Ishikawa (cell line): ENCODE data around the gene GNAI1.

Experiments
- CEBPB ChIP-seq: IDR thresholded peaks from 2 replicates; pipeline ENCODE4 v1.6.1; 2012
- EGR1 ChIP-seq: IDR thresholded peaks from 2 replicates; pipeline ENCODE4 v1.6.1; 2012
- EP300 ChIP-seq: IDR thresholded peaks from 2 replicates; pipeline ENCODE4 v1.6.1; 2012; ENCODE audit warnings: borderline replicate concordance
- FOXM1 ChIP-seq: IDR thresholded peaks from 2 replicates; pipeline ENCODE4 v1.6.1; 2012; ENCODE audit warnings: low read depth, borderline replicate concordance
- MAX ChIP-seq: IDR thresholded peaks from 2 replicates; pipeline ENCODE4 v1.6.1; 2012
- RAD21 ChIP-seq: IDR thresholded peaks from 2 replicates; pipeline ENCODE4 v1.6.1; 2012; ENCODE audit warnings: low read depth
- TAF1 ChIP-seq: IDR thresholded peaks from 2 replicates; pipeline ENCODE4 v1.6.1; 2012; ENCODE audit warnings: low read depth, mild to moderate bottlenecking
- TCF12 ChIP-seq: IDR thresholded peaks from 2 replicates; pipeline ENCODE4 v1.6.1; 2012; ENCODE audit warnings: low read depth
- TEAD4 ChIP-seq: IDR thresholded peaks from 2 replicates; pipeline ENCODE4 v1.6.1; 2012
- YY1 ChIP-seq: IDR thresholded peaks from 2 replicates; pipeline ENCODE4 v1.6.1; 2012; ENCODE audit warnings: low read depth
- ZBTB7A ChIP-seq: IDR thresholded peaks from 2 replicates; pipeline ENCODE4 v1.6.1; 2012; ENCODE audit warnings: low read depth
- TF ChIP-seq, protein P1 (sequence below): IDR thresholded peaks from 2 replicates; pipeline ENCODE4 v1.6.1; 2012; ENCODE audit warnings: low read depth, mild to moderate bottlenecking

GRCh38 chr7:80215734-80216133 is 81.1 kb downstream of the GNAI1 start:
- TF ChIP-seq CEBPB (no peak), RAD21 (no peak), TAF1 (no peak), FOXM1 (no peak), ZBTB7A (no peak), EP300 (no peak), MAX (no peak), TCF12 (no peak), YY1 (no peak), TEAD4 (no peak), EGR1 (no peak)
- TF ChIP-seq, protein P1, sequence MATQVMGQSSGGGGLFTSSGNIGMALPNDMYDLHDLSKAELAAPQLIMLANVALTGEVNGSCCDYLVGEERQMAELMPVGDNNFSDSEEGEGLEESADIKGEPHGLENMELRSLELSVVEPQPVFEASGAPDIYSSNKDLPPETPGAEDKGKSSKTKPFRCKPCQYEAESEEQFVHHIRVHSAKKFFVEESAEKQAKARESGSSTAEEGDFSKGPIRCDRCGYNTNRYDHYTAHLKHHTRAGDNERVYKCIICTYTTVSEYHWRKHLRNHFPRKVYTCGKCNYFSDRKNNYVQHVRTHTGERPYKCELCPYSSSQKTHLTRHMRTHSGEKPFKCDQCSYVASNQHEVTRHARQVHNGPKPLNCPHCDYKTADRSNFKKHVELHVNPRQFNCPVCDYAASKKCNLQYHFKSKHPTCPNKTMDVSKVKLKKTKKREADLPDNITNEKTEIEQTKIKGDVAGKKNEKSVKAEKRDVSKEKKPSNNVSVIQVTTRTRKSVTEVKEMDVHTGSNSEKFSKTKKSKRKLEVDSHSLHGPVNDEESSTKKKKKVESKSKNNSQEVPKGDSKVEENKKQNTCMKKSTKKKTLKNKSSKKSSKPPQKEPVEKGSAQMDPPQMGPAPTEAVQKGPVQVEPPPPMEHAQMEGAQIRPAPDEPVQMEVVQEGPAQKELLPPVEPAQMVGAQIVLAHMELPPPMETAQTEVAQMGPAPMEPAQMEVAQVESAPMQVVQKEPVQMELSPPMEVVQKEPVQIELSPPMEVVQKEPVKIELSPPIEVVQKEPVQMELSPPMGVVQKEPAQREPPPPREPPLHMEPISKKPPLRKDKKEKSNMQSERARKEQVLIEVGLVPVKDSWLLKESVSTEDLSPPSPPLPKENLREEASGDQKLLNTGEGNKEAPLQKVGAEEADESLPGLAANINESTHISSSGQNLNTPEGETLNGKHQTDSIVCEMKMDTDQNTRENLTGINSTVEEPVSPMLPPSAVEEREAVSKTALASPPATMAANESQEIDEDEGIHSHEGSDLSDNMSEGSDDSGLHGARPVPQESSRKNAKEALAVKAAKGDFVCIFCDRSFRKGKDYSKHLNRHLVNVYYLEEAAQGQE: no peak
